Adrenal gland (tissue), 12 donors: ENCODE results near the gene NUP88. TPM values are rescaled to one million over a fixed set of nuclear protein-coding genes. Genes with fewer than 3 reads are reported as not detected.

Source experiments
- DNase-seq, 7 donors: peaks; one replicate each; pipeline ENCODE4 v3.0.0-alpha.2; 2019 to 2020
- H3K27ac ChIP-seq, 5 donors: fragments of 200-600 bp; sonication (generic) in 4 of 5; 1 replicate in 3 of 5; 2 replicates in 2 of 5; pipeline versions ENCODE4 v1.5.1 to v1.8.0; 2016 to 2020; ENCODE audit warnings: mild to moderate bottlenecking in 1 of 5
- H3K27me3 ChIP-seq: fragments of 200-600 bp; 2 replicates; pipeline ENCODE4 v1.8.0; 2021
- H3K36me3 ChIP-seq, 2 donors: fragments of 200-600 bp; replicated peaks in 1 of 2; 1 replicate in 1 of 2; 2 replicates in 1 of 2; pipeline versions ENCODE4 v1.5.1 to v1.8.0; 2018 to 2022
- H3K4me1 ChIP-seq, 2 donors: fragments of 200-600 bp; replicated peaks in 1 of 2; 1 replicate in 1 of 2; 2 replicates in 1 of 2; pipeline versions ENCODE4 v1.5.1 to v1.8.0; 2018 to 2021
- H3K4me3 ChIP-seq, 4 donors: fragments of 200-600 bp; sonication (generic) in 3 of 4; one replicate each; pipeline ENCODE4 v1.5.1; 2016 to 2018
- H3K9me3 ChIP-seq, 3 donors: fragments of 200-600 bp; sonication (generic) in 1 of 3; replicated peaks in 1 of 3; 1 replicate in 2 of 3; 2 replicates in 1 of 3; pipeline versions ENCODE4 v1.5.1 to v1.8.0; 2016 to 2021
- POLR2A ChIP-seq, 2 donors: fragments of 450-650 bp; IDR thresholded peaks; one replicate each; pipeline ENCODE4 v1.6.1; 2017; ENCODE audit warnings: antibody characterized with exemption in 2 of 2, mild to moderate bottlenecking in 2 of 2, moderate library complexity in 1 of 2
- WGBS, 4 donors: extraction: QIAGEN DNeasy Blood & Tissue Kit in 2 of 4; methylation state at CpG; one replicate each; pipeline versions ENCODE4 v1.1.5 to v1.1.7; 2013 to 2017; 5-methylcytosine and 5-hydroxymethylcytosine counted together
- intact Hi-C, 2 donors: fragments of 100-400 bp; cut with DNase I; formaldehyde crosslinking; loops; one replicate each; pipeline versions ENCODE4 v1.14.1 to v1.15.0; 2022 to 2023
- polyA plus RNA-seq, 3 donors: library from polyadenylated mRNA; stranded (reverse); fragments of 200-250 nt in 2 of 3; fragments of 350-450 nt in 1 of 3; fragmentation: Illumina TruSeq in 1 of 3; extraction: RNeasy Lipid Tissue Mini Kit (QIAGEN cat#74804) in 1 of 3; gene quantifications; one replicate each; pipeline ENCODE4 v1.2.3, GENCODE V29; 2013 to 2014
- total RNA-seq, 9 donors: library from RNA; depleted of rRNA in 4 of 9; stranded (reverse); fragments of >200 nt in 4 of 9; fragments of 120-200 nt in 1 of 9; fragmentation: NEBNext Ultra II Directional in 1 of 9; extraction: Animal tissue kit (Norgen Biotek cat#: 25700) in 1 of 9; gene quantifications; one replicate each; pipeline versions ENCODE4 v1.1.0 to v1.2.4, GENCODE V29; 2013 to 2023
- TF ChIP-seq, protein P1 (sequence below), 6 experiments: fragments of 450-650 bp in 4 of 6; fragments of 200-600 bp in 2 of 6; sonication (generic) in 1 of 6; IDR thresholded peaks; 1 replicate in 5 of 6; 2 replicates in 1 of 6; pipeline versions ENCODE4 v1.5.1 to v1.8.0; 2016 to 2021; ENCODE audit warnings: antibody characterized with exemption in 6 of 6, mild to moderate bottlenecking in 2 of 6, moderate library complexity in 1 of 6
- donor health status: healthy with polysubstance abuse.
- donor health status: Bipolar disorder and iron deficiency.
- donor health status: DM: yes; HTN: yes; CAD: no.
- donor health status: DM: no; HTN: no; CAD: no.
- donor health status: DM: no; HTN: no; CAD: no.
- donor health status: DM: yes; HTN: yes; CAD: no.

Gene NUP88
- total and polyA plus RNA-seq, 12 donors, result 30.8 to 137 (median 62.5) TPM

DNA sequence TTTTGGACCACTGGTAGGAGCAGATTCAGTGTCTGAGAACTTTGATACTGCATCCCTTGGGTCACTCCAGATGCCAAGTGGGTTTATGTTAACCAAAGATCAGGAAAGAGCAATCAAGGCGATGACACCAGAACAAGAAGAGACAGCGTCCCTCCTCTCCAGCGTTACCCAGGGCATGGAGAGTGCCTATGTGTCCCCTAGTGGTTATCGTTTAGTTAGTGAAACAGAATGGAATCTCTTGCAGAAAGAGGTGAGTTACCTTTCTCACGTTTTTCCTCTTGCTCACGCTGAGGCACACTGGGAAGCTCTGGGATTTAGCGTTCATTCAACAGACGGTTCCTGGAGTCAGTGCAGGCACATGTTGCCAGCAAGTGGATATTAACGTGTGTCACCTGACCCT is 58.0 kb downstream of the NUP88 start:
- WGBS, 4 donors, result 78 to 88% (median 85%) methylated on average over 9 of the region's 9 CpGs
- no peak overlapping the region for H3K4me3 ChIP-seq
- H3K4me1 ChIP-seq, result peaks cover 0 to 5% of the 10 kb centered on the region in 2 donors
- intact Hi-C loops, result no loop called here
- no peaks in the 10 kb centered on the region for H3K9me3 ChIP-seq
- no peaks in the 10 kb centered on the region for H3K27me3 ChIP-seq
- no peak overlapping the region for H3K27ac ChIP-seq
- no peak for DNase-seq
- H3K36me3 ChIP-seq, result peaks cover 0 to 47% of the 10 kb centered on the region in 2 donors
- TF ChIP-seq, protein P1, sequence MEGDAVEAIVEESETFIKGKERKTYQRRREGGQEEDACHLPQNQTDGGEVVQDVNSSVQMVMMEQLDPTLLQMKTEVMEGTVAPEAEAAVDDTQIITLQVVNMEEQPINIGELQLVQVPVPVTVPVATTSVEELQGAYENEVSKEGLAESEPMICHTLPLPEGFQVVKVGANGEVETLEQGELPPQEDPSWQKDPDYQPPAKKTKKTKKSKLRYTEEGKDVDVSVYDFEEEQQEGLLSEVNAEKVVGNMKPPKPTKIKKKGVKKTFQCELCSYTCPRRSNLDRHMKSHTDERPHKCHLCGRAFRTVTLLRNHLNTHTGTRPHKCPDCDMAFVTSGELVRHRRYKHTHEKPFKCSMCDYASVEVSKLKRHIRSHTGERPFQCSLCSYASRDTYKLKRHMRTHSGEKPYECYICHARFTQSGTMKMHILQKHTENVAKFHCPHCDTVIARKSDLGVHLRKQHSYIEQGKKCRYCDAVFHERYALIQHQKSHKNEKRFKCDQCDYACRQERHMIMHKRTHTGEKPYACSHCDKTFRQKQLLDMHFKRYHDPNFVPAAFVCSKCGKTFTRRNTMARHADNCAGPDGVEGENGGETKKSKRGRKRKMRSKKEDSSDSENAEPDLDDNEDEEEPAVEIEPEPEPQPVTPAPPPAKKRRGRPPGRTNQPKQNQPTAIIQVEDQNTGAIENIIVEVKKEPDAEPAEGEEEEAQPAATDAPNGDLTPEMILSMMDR (IDR thresholded peaks at IDR 0.05), result no peak
- no peak for TF ChIP-seq POLR2A (IDR thresholded peaks at IDR 0.05)

DNA sequence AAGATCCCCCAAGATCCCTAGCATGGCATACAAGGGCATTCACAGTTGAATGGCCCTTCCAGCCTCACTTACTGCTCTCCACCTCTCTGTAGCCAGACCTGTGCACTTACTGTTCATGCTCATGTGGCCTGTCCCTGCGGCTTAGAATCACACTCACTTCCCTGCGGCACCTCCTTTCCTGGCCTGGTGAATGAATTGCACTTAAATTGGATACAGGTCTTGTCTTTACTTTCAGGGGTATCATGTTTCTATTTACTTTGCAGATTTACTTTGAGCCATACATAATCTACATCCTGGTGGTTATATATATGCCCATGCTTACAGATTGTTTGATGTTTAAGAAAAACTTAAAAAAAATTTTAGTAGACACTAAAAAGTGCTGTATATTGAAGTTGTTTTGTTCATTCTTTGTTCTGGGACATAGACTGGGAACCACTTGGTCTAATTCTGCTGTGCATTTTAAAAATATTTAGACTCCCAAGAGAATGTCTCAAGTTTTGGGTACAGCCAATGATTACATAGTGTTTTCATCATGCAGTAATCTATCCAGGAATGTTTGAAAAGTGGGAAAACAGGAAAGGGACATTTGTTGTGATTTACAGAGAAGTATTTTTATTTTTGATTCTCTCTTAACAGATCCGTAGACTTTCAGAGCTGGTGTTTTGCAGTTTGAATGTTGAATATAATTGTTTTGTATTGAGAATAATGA is 63.9 kb downstream of the NUP88 start:
- H3K27me3 ChIP-seq, result no peaks in the 10 kb centered on the region
- intact Hi-C loops, result no loop called here
- no peak for DNase-seq
- H3K9me3 ChIP-seq, result no peaks in the 10 kb centered on the region
- no peaks in the 10 kb centered on the region for H3K4me1 ChIP-seq
- peaks cover 0 to 42% of the 10 kb centered on the region in 2 donors for H3K36me3 ChIP-seq
- TF ChIP-seq POLR2A (IDR thresholded peaks at IDR 0.05), result no peak
- TF ChIP-seq, protein P1 (IDR thresholded peaks at IDR 0.05), result no peak
- H3K4me3 ChIP-seq, result no peak overlapping the region
- WGBS, 4 donors, result 76 to 98% (median 81%) methylated on average over 3 of the region's 3 CpGs
- H3K27ac ChIP-seq, result no peak overlapping the region

GRCh38 chr17:5354886-5355415 is 64.5 kb downstream of the NUP88 start:
- H3K36me3 ChIP-seq, result peaks cover 0 to 44% of the 10 kb centered on the region in 2 donors

DNA sequence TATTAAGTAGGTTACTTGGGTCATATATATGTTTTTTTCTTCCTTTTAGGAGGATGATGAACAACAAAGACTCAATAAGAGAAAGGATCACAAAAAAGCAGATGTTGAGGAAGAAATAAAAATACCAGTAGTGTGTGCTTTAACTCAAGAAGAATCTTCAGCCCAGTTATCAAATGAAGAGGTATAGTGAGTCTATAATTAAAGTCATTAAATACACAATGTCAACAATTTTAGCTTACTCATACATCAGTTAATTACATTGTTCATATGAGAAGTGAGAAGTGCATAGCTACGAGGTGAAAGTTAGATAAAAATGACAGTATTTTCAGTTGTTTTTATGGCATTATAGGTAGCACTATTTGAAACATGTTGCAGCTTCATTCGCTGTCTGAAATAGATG is 65.2 kb downstream of the NUP88 start:
- Histone ChIP-seq H3K4me1 (no peaks in the 10 kb centered on the region), H3K27ac (no peak overlapping the region), H3K4me3 (no peak overlapping the region), H3K36me3 (peaks cover 0 to 44% of the 10 kb centered on the region in 2 donors), H3K27me3 (no peaks in the 10 kb centered on the region), H3K9me3 (no peaks in the 10 kb centered on the region)
- 91 to 98% (median 93%) methylated on average over 2 of the region's 2 CpGs for WGBS, 4 donors
- no peak for DNase-seq
- TF ChIP-seq, protein P1 (IDR thresholded peaks at IDR 0.05), result no peak
- TF ChIP-seq POLR2A (IDR thresholded peaks at IDR 0.05), result no peak
- intact Hi-C loops, result no loop called here

More at GRCh38 chr17:5354886-5355415, 64.5 kb downstream of the NUP88 start:
- Histone ChIP-seq H3K27me3 (no peaks in the 10 kb centered on the region), H3K27ac (no peak overlapping the region), H3K9me3 (no peaks in the 10 kb centered on the region), H3K4me1 (no peaks in the 10 kb centered on the region), H3K4me3 (no peak overlapping the region)
- 80 to 92% (median 89%) methylated on average over 2 of the region's 2 CpGs for WGBS, 4 donors
- DNase-seq, result no peak
- TF ChIP-seq, protein P1 (IDR thresholded peaks at IDR 0.05), result no peak
- no peak for TF ChIP-seq POLR2A (IDR thresholded peaks at IDR 0.05)
- intact Hi-C loops, result no loop called here
